Measurements from ENCODE around the gene SENP1. TPM values are rescaled to one million over a fixed set of nuclear protein-coding genes. Genes with fewer than 3 reads are reported as not detected.

The SENP1 gene
- total RNA-seq, 1 experiment from 2014 or later: 28.8 TPM

- Histone ChIP-seq H3K9ac (ENCODE audit: extremely low read depth, insufficient read length, low read length) (no peak overlapping the region), H3K4ac (ENCODE audit: low read depth, low read length) (no peak overlapping the region), H3K4me1 (ENCODE audit: insufficient read depth, low read length) (no peaks in the 10 kb centered on the region), H3K23me2 (ENCODE audit: insufficient read length, low read depth, low read length, poor library complexity, severe bottlenecking) (no peaks in the 10 kb centered on the region), H3K79me2 (ENCODE audit: insufficient read depth, low read length) (no peaks in the 10 kb centered on the region), H2BK20ac (ENCODE audit: low read depth, low read length, poor library complexity, severe bottlenecking) (no peak overlapping the region), H3K56ac (ENCODE audit: insufficient read length, low read depth, low read length) (no peak overlapping the region), H3K27ac (ENCODE audit: insufficient read length, low read depth, low read length) (no peak overlapping the region), H4K8ac (replicated peaks; ENCODE audit: insufficient read length, low read depth, low read length) (no peak overlapping the region), H3K79me1 (ENCODE audit: insufficient read depth, low read depth, low read length, poor library complexity, severe bottlenecking) (no peaks in the 10 kb centered on the region), H4K91ac (ENCODE audit: insufficient read length, low read depth, low read length) (no peak overlapping the region), H3K9me3 (ENCODE audit: control insufficient read depth, low read depth, low read length) (no peaks in the 10 kb centered on the region), H2AK5ac (ENCODE audit: insufficient read length, low read length) (no peak overlapping the region), H3K18ac (ENCODE audit: insufficient read length, low read depth, low read length) (no peak overlapping the region), H2BK120ac (ENCODE audit: low read depth, low read length, poor library complexity, severe bottlenecking) (no peak overlapping the region), H3K27me3 (ENCODE audit: insufficient read depth, low read length) (peaks cover 66% of the 10 kb centered on the region), H3K14ac (ENCODE audit: insufficient read depth, low read length) (no peak overlapping the region), H2BK5ac (ENCODE audit: insufficient read length, low read length) (no peak overlapping the region), H4K5ac (ENCODE audit: insufficient read length, low read depth, low read length) (no peak overlapping the region), H4K20me1 (ENCODE audit: control insufficient read depth, insufficient read depth, insufficient read length) (peaks cover 2% of the 10 kb centered on the region), H2BK12ac (ENCODE audit: insufficient read length, low read depth, low read length) (no peak overlapping the region), H3T11ph (ENCODE audit: low read length) (no peak overlapping the region), H2BK15ac (ENCODE audit: low read depth, low read length) (no peak overlapping the region), H2AFZ (ENCODE audit: low read length) (no peak overlapping the region), H3K4me2 (ENCODE audit: insufficient read depth, insufficient read length, low read length) (no peak overlapping the region), H3K23ac (ENCODE audit: insufficient read length, low read depth, low read length) (no peak overlapping the region)
- no CpG with 5 or more reads among the region's 4 CpGs for WGBS (ENCODE audit: extremely low coverage, insufficient read length, low lambda C conversion rate)
- DNase-seq: no peak
- H3K36me3 Mint-ChIP-seq (ENCODE audit: insufficient read depth in 1 of 3, low read depth in 3 of 3): no peaks in the 10 kb centered on the region; a peak in 1 of 7 replicates
- H3K9me3 Mint-ChIP-seq: no peaks in the 10 kb centered on the region; a peak in 1 of 5 replicates
- H3K4me3 Mint-ChIP-seq: no peak overlapping the region
- H3K27ac Mint-ChIP-seq: no peak overlapping the region
- H3K27me3 Mint-ChIP-seq (ENCODE audit: low read depth): peaks cover 99% of the 10 kb centered on the region
- TF ChIP-seq, protein P1, sequence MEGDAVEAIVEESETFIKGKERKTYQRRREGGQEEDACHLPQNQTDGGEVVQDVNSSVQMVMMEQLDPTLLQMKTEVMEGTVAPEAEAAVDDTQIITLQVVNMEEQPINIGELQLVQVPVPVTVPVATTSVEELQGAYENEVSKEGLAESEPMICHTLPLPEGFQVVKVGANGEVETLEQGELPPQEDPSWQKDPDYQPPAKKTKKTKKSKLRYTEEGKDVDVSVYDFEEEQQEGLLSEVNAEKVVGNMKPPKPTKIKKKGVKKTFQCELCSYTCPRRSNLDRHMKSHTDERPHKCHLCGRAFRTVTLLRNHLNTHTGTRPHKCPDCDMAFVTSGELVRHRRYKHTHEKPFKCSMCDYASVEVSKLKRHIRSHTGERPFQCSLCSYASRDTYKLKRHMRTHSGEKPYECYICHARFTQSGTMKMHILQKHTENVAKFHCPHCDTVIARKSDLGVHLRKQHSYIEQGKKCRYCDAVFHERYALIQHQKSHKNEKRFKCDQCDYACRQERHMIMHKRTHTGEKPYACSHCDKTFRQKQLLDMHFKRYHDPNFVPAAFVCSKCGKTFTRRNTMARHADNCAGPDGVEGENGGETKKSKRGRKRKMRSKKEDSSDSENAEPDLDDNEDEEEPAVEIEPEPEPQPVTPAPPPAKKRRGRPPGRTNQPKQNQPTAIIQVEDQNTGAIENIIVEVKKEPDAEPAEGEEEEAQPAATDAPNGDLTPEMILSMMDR (conservative IDR thresholded peaks at IDR 0.05): no peak
- peaks cover 16 to 18% of the 10 kb centered on the region in 2 experiments for H3K4me1 Mint-ChIP-seq
These were observed 75.7 kb downstream of the SENP1 start for GRCh38 chr12:48030173-48030650.
